ENCODE data around the gene ADCY5. TPM values are rescaled to one million over a fixed set of nuclear protein-coding genes. Genes with fewer than 3 reads are reported as not detected.

The ADCY5 gene
- total and polyA plus RNA-seq, 10 donors = 1.7 to 20.6 (median 11.7) TPM

GRCh38 chr3:123370819-123371218 lies 78.1 kb downstream of the ADCY5 start:
- H3K27me3 ChIP-seq (replicated peaks in 1 of 7) = peaks cover 0 to 22% (median 0%) of the 10 kb centered on the region in 7 donors
- TF ChIP-seq POLR2AphosphoS5 (IDR thresholded peaks at IDR 0.05) (no peak), POLR2A (IDR thresholded peaks at IDR 0.05) (no peak)
- TF ChIP-seq, protein P1, sequence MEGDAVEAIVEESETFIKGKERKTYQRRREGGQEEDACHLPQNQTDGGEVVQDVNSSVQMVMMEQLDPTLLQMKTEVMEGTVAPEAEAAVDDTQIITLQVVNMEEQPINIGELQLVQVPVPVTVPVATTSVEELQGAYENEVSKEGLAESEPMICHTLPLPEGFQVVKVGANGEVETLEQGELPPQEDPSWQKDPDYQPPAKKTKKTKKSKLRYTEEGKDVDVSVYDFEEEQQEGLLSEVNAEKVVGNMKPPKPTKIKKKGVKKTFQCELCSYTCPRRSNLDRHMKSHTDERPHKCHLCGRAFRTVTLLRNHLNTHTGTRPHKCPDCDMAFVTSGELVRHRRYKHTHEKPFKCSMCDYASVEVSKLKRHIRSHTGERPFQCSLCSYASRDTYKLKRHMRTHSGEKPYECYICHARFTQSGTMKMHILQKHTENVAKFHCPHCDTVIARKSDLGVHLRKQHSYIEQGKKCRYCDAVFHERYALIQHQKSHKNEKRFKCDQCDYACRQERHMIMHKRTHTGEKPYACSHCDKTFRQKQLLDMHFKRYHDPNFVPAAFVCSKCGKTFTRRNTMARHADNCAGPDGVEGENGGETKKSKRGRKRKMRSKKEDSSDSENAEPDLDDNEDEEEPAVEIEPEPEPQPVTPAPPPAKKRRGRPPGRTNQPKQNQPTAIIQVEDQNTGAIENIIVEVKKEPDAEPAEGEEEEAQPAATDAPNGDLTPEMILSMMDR (IDR thresholded peaks at IDR 0.05 in 8 of 11, conservative IDR thresholded peaks at IDR 0.05 in 3 of 11) = no peak
- H3K36me3 ChIP-seq = no peaks in the 10 kb centered on the region
- intact Hi-C loops (cut with DNase I; ENCODE audit: low total_unique reads) = no loop called here
- H3K4me1 ChIP-seq = peaks cover 0 to 31% (median 7%) of the 10 kb centered on the region in 6 donors
- 53 to 67% (median 62%) methylated on average over 7 of the region's 7 CpGs for WGBS, 5 donors
- no peak overlapping the region for H3K4me3 ChIP-seq
- H3K9me3 ChIP-seq = peaks cover 0 to 15% (median 0%) of the 10 kb centered on the region in 8 donors
- peak; percentile 16 for DNase-seq
- H3K27ac ChIP-seq = no peak overlapping the region

GRCh38 chr3:123369085-123369484 lies 79.8 kb downstream of the ADCY5 start:
- intact Hi-C loops (cut with DNase I; ENCODE audit: low total_unique reads) = no loop called here
- Histone ChIP-seq H3K9me3 (peaks cover 0 to 15% (median 0%) of the 10 kb centered on the region in 8 donors), H3K4me3 (no peak overlapping the region), H3K36me3 (no peaks in the 10 kb centered on the region), H3K27me3 (replicated peaks in 1 of 7) (peaks cover 0 to 12% (median 0%) of the 10 kb centered on the region in 7 donors), H3K4me1 (peaks cover 0 to 31% (median 7%) of the 10 kb centered on the region in 6 donors), H3K27ac (no peak overlapping the region)
- TF ChIP-seq, protein P1 (IDR thresholded peaks at IDR 0.05 in 8 of 11, conservative IDR thresholded peaks at IDR 0.05 in 3 of 11) = no peak
- TF ChIP-seq POLR2A (IDR thresholded peaks at IDR 0.05) (no peak), POLR2AphosphoS5 (IDR thresholded peaks at IDR 0.05) (no peak)
- 80 to 98% (median 92%) methylated on average over 3 of the region's 3 CpGs for WGBS, 5 donors
- DNase-seq = peak; percentile 29

- no peak overlapping the region for H3K4me3 ChIP-seq
- peaks cover 0 to 13% (median 0%) of the 10 kb centered on the region in 7 donors for H3K27me3 ChIP-seq (replicated peaks in 1 of 7)
- peak overlapping the region in 2 of 8 donors; percentile 4 to 16 for H3K27ac ChIP-seq
- peak; percentile 41 for DNase-seq
- TF ChIP-seq POLR2AphosphoS5 (IDR thresholded peaks at IDR 0.05) (no peak), POLR2A (IDR thresholded peaks at IDR 0.05) (no peak)
- TF ChIP-seq, protein P1 (IDR thresholded peaks at IDR 0.05 in 8 of 11, conservative IDR thresholded peaks at IDR 0.05 in 3 of 11) = no peak
- H3K9me3 ChIP-seq = peaks cover 0 to 15% (median 0%) of the 10 kb centered on the region in 8 donors
- H3K36me3 ChIP-seq = no peaks in the 10 kb centered on the region
- 66 to 73% (median 68%) methylated on average over 9 of the region's 9 CpGs for WGBS, 5 donors
- intact Hi-C loops (cut with DNase I; ENCODE audit: low total_unique reads) = no loop called here
- peaks cover 0 to 25% (median 6%) of the 10 kb centered on the region in 6 donors for H3K4me1 ChIP-seq
Observed at GRCh38 chr3:123367467-123368154, 81.3 kb downstream of the ADCY5 start.

GRCh38 chr3:123365450-123366143 lies 83.3 kb downstream of the ADCY5 start:
- H3K4me3 ChIP-seq = no peak overlapping the region
- DNase-seq = peak; percentile 4
- peaks cover 0 to 21% (median 3%) of the 10 kb centered on the region in 6 donors for H3K4me1 ChIP-seq
- 74 to 87% (median 80%) methylated on average over 6 of the region's 6 CpGs for WGBS, 5 donors
- TF ChIP-seq, protein P1 (IDR thresholded peaks at IDR 0.05 in 8 of 11, conservative IDR thresholded peaks at IDR 0.05 in 3 of 11) = peak in 4 of 11 experiments; percentile 8 to 23 (median 20)
- no peak for TF ChIP-seq POLR2A (IDR thresholded peaks at IDR 0.05)
- H3K36me3 ChIP-seq = no peaks in the 10 kb centered on the region
- H3K27ac ChIP-seq = no peak overlapping the region
- intact Hi-C loops (cut with DNase I; ENCODE audit: low total_unique reads) = no loop called here
- H3K9me3 ChIP-seq = peaks cover 0 to 15% (median 0%) of the 10 kb centered on the region in 8 donors
- peaks cover 0 to 5% (median 0%) of the 10 kb centered on the region in 7 donors for H3K27me3 ChIP-seq (replicated peaks in 1 of 7)

Measured in spleen (tissue), 11 donors.